ENCODE results near the gene RXRB. TPM values are rescaled to one million over a fixed set of nuclear protein-coding genes. Genes with fewer than 3 reads are reported as not detected.

The RXRB gene
- total and polyA plus RNA-seq, 2 of the 8 experiments (the other 6 are each of a cell fraction or from before 2014, with no cell fraction given) = 13.0 to 18.1 TPM

GRCh38 chr6:33211666-33212422 is 11.4 kb upstream of the RXRB start:
- TF ChIP-seq TBP (IDR thresholded peaks at IDR 0.05; ENCODE audit: low read depth, low read length) (no peak), EZH2 (IDR thresholded peaks at IDR 0.05; ENCODE audit: low read depth, low read length, severe bottlenecking) (no peak), POLR2A (IDR thresholded peaks at IDR 0.05; ENCODE audit: control extremely low read depth in 1 of 2, low read depth in 2 of 2, low read length in 2 of 2) (no peak), CTCF (IDR thresholded peaks at IDR 0.05; ENCODE audit: control extremely low read depth in 1 of 3, insufficient read depth in 1 of 3, low read depth in 1 of 3, low read length in 3 of 3) (peak in 2 of 3 experiments; percentile 39 to 43; a peak in 3 of 4 replicates), RAD21 (IDR thresholded peaks at IDR 0.05 in 1 of 2, conservative IDR thresholded peaks at IDR 0.05 in 1 of 2; ENCODE audit: low read depth in 2 of 2, low read length in 2 of 2) (peak; percentile 25 to 28; a peak in 2 of 4 replicates)
- peaks cover 32 to 70% (median 63%) of the 10 kb centered on the region in 4 experiments for H3K27me3 ChIP-seq (replicated peaks in 1 of 4; ENCODE audit: control insufficient read depth in 3 of 4, extremely low read depth in 1 of 4, insufficient read depth in 3 of 4, low read length in 3 of 4)

More at GRCh38 chr6:33211666-33212422, 11.4 kb upstream of the RXRB start:
- H2BK12ac ChIP-seq (ENCODE audit: low read depth, low read length) = no peak overlapping the region
- H3K79me2 ChIP-seq (ENCODE audit: control insufficient read depth in 1 of 2, insufficient read depth in 2 of 2, low read length in 2 of 2) = no peaks in the 10 kb centered on the region
- H2BK20ac ChIP-seq (ENCODE audit: low read length) = no peak overlapping the region
- H3K9me3 ChIP-seq (ENCODE audit: insufficient read depth in 2 of 2, low read depth in 1 of 2, low read length in 1 of 2) = no peaks in the 10 kb centered on the region
- peaks cover 0 to 13% (median 6%) of the 10 kb centered on the region in 4 experiments; a peak in 6 of 7 replicates for H3K4me1 ChIP-seq (replicated peaks in 1 of 4; ENCODE audit: control insufficient read depth in 3 of 4, insufficient read depth in 4 of 4, low read length in 3 of 4)
- H3K14ac ChIP-seq (ENCODE audit: insufficient read length) = no peak overlapping the region
- no peak overlapping the region for H4K8ac ChIP-seq (ENCODE audit: extremely low read depth, insufficient read depth, low read length)
- H4K20me1 ChIP-seq (replicated peaks in 1 of 2; ENCODE audit: control insufficient read depth in 1 of 2, insufficient read depth in 2 of 2, low read length in 2 of 2) = peaks cover 2 to 16% of the 10 kb centered on the region in 2 experiments
- H2AFZ ChIP-seq (ENCODE audit: low read length) = no peak overlapping the region
- 48% methylated on average over 18 of the region's 18 CpGs; no CpG with 5 or more reads in 1 of the 2 experiments for WGBS, 2 experiments (ENCODE audit: extremely low coverage in 1 of 2, insufficient coverage in 1 of 2, insufficient read length in 1 of 2, insufficient replicate concordance in 2 of 2, low coverage in 1 of 2, low lambda C conversion rate in 2 of 2, missing lambda C conversion rate in 1 of 2)
- peaks cover 24% of the 10 kb centered on the region; the same call in 1 of the 2 replicates for H3K23me2 ChIP-seq (ENCODE audit: low read depth, low read length)
- no peak overlapping the region for H3K4me3 ChIP-seq (ENCODE audit: extremely low read depth in 1 of 4, insufficient read depth in 2 of 4, low read depth in 3 of 4, low read length in 4 of 4)
- peak in 1 of 2 experiments; percentile 74 for DNase-seq (ENCODE audit: low read depth in 1 of 2, low spot score in 2 of 2)
- H3K9ac ChIP-seq (replicated peaks in 1 of 4; ENCODE audit: extremely low read depth in 1 of 4, low read depth in 3 of 4, low read length in 3 of 4) = no peak overlapping the region
- no peak overlapping the region for H3K23ac ChIP-seq (ENCODE audit: insufficient read length)
- H2BK120ac ChIP-seq (replicated peaks; ENCODE audit: low read depth, low read length) = no peak overlapping the region
- no peak overlapping the region; a peak in 2 of 4 replicates for H3K4me2 ChIP-seq (ENCODE audit: insufficient read depth in 1 of 2, low read depth in 2 of 2, low read length in 2 of 2)
- H2AK5ac ChIP-seq (ENCODE audit: low read depth, low read length) = no peak overlapping the region
- no peak overlapping the region for H4K91ac ChIP-seq (replicated peaks; ENCODE audit: insufficient read length, low read length)
- no peak overlapping the region for H2BK5ac ChIP-seq (ENCODE audit: low read depth, low read length)
- no peak overlapping the region for H2BK15ac ChIP-seq (ENCODE audit: low read length)
- peaks cover 2 to 7% (median 4%) of the 10 kb centered on the region in 4 experiments; a peak in 3 of 8 replicates for H3K36me3 ChIP-seq (ENCODE audit: control insufficient read depth in 2 of 4, insufficient read depth in 4 of 4, low read length in 3 of 4)
- H3K4ac ChIP-seq (replicated peaks; ENCODE audit: insufficient read length, low read depth, low read length) = no peak overlapping the region
- no peak overlapping the region for H3K27ac ChIP-seq (ENCODE audit: low read depth, low read length)
- FAIRE-seq = no peak
- H3K79me1 ChIP-seq (ENCODE audit: low read depth, low read length) = no peaks in the 10 kb centered on the region; the same call in 1 of the 2 replicates
- H4K5ac ChIP-seq (ENCODE audit: insufficient read length, low read depth, low read length) = no peak overlapping the region
- H3K56ac ChIP-seq (replicated peaks; ENCODE audit: insufficient read length, low read depth, low read length) = no peak overlapping the region
- CTCF ChIA-PET (ENCODE audit: partially characterized antibody) = interaction anchor here (0.5 to 6.3 kb wide), 11 partner anchors 14 to 258 kb away, joined by 3 to 60 read pairs (median 3); no protein-coding TSS in a partner anchor
- POLR2A ChIA-PET (ENCODE audit: partially characterized antibody) = interaction anchor here (0.7 to 2.3 kb wide), 11 partner anchors 8 to 241 kb away, joined by 3 to 13 read pairs (median 3); partner anchors contain the start of genes B3GALT4, HSD17B8, RPS18 and VPS52
- H3K18ac ChIP-seq (ENCODE audit: extremely low read depth, low read length) = no peak overlapping the region

Data from H1 (cell line).